Right lobe of liver (tissue), 6 donors: ENCODE measurements around the gene PGM5. TPM values are rescaled to one million over a fixed set of nuclear protein-coding genes. Genes with fewer than 3 reads are reported as not detected.

ENCODE experiments used
- ATAC-seq, 4 donors: fragments of 200-7000 bp; cut with Tn5 transposase; one replicate each; pipeline ENCODE4 v1.9.1; 2020; ENCODE audit warnings: mild to moderate bottlenecking in 4 of 4, moderate library complexity in 4 of 4
- DNase-seq, 3 donors: peaks; one replicate each; pipeline ENCODE4 v3.0.0-alpha.2; 2020
- H3K27ac ChIP-seq, 3 donors: fragments of 200-600 bp; one replicate each; pipeline ENCODE4 v1.8.0; 2022
- H3K27me3 ChIP-seq, 2 donors: fragments of 200-600 bp; one replicate each; pipeline ENCODE4 v1.8.0; 2022
- H3K36me3 ChIP-seq, 4 donors: fragments of 200-600 bp; sonication (generic) in 1 of 4; one replicate each; pipeline versions ENCODE4 v1.5.1 to v1.8.0; 2017 to 2022; ENCODE audit warnings: control low read depth in 1 of 4
- H3K4me1 ChIP-seq, 4 donors: fragments of 200-600 bp; sonication (generic) in 1 of 4; one replicate each; pipeline versions ENCODE4 v1.5.1 to v1.8.0; 2017 to 2022; ENCODE audit warnings: control low read depth in 1 of 4
- H3K4me3 ChIP-seq, 3 donors: fragments of 200-600 bp; one replicate each; pipeline ENCODE4 v1.8.0; 2022
- H3K9me3 ChIP-seq, 4 donors: fragments of 200-600 bp; sonication (generic) in 1 of 4; one replicate each; pipeline versions ENCODE4 v1.5.1 to v1.8.0; 2017 to 2022; ENCODE audit warnings: control low read depth in 1 of 4
- CTCF ChIP-seq, 4 donors: fragments of 200-600 bp in 3 of 4; fragments of 450-650 bp in 1 of 4; IDR thresholded peaks; one replicate each; pipeline versions ENCODE4 v1.5.1 to v1.8.0; 2016 to 2022; ENCODE audit warnings: antibody characterized with exemption in 4 of 4, mild to moderate bottlenecking in 2 of 4
- POLR2A ChIP-seq: fragments of 450-650 bp; IDR thresholded peaks from one replicate; pipeline ENCODE4 v1.6.1; 2017; ENCODE audit warnings: antibody characterized with exemption, mild to moderate bottlenecking
- WGBS: methylation state at CpG from one replicate; pipeline ENCODE4 v1.1.6; 2018; ENCODE audit warnings: low coverage, low lambda C conversion rate; ENCODE audit not compliant: insufficient coverage; ENCODE audit errors: missing lambda C conversion rate; 5-methylcytosine and 5-hydroxymethylcytosine counted together
- intact Hi-C, 2 donors: fragments of 100-400 bp; cut with DNase I; formaldehyde crosslinking; loops; one replicate each; pipeline versions ENCODE4 v1.11.2 to v1.14.1; 2022
- total RNA-seq, 6 experiments: library from RNA; depleted of rRNA in 2 of 6; stranded (reverse); fragments of >200 nt in 2 of 6; fragmentation: NEBNext Ultra II Directional in 3 of 6; extraction: Animal tissue kit (Norgen Biotek cat#: 25700) in 3 of 6; gene quantifications; one replicate each; pipeline versions ENCODE4 v1.1.0 to v1.2.4, GENCODE V29; 2016 to 2023
- donor health status: DM: no; HTN: yes; CAD: no.
- donor health status: DM: no; HTN: no; CAD: no.
- donor health status: DM: no; HTN: no; CAD: no.
- donor health status: DM: no; HTN: yes; CAD: no.
- donor health status: DM: no; HTN: yes; CAD: no.

The PGM5 gene
- total RNA-seq, 6 experiments from 2014 or later: 1.4 to 3.5 (median 2.9) TPM

GRCh38 chr9:68506551-68506950 is 150.1 kb downstream of the PGM5 start:
- intact Hi-C loops: no loop called here
- WGBS: 100% methylated on average over 1 of the region's 1 CpG
- H3K27ac ChIP-seq: peak overlapping the region in 2 of 3 donors; percentile 34 to 35

GRCh38 chr9:68507130-68507805 is 150.9 kb downstream of the PGM5 start:
- 59% methylated on average over 7 of the region's 7 CpGs for WGBS
- H3K4me3 ChIP-seq: no peak overlapping the region
- H3K9me3 ChIP-seq: no peaks in the 10 kb centered on the region
- no peaks in the 10 kb centered on the region for H3K36me3 ChIP-seq
- no peaks in the 10 kb centered on the region for H3K27me3 ChIP-seq
- no peak for DNase-seq
- H3K4me1 ChIP-seq: peaks cover 0 to 30% (median 12%) of the 10 kb centered on the region in 4 donors
- H3K27ac ChIP-seq: peak overlapping the region in 1 of 3 donors; percentile 51
- ATAC-seq: peak in 3 of 4 donors; percentile 25 to 48 (median 47)
- TF ChIP-seq POLR2A (no peak), CTCF (IDR thresholded peaks at IDR 0.05) (peak; percentile 53 to 68 (median 64))
- intact Hi-C loops: no loop called here

More at GRCh38 chr9:68506551-68506950, 150.1 kb downstream of the PGM5 start:
- Histone ChIP-seq H3K4me1 (peaks cover 0 to 30% (median 12%) of the 10 kb centered on the region in 4 donors), H3K36me3 (no peaks in the 10 kb centered on the region), H3K4me3 (no peak overlapping the region), H3K27me3 (no peaks in the 10 kb centered on the region), H3K9me3 (no peaks in the 10 kb centered on the region)
- DNase-seq (no peak), ATAC-seq (no peak)
- TF ChIP-seq POLR2A: no peak
- TF ChIP-seq CTCF (IDR thresholded peaks at IDR 0.05): no peak

GRCh38 chr9:68507806-68508145 is 151.4 kb downstream of the PGM5 start:
- no peak for DNase-seq
- no peak for TF ChIP-seq POLR2A
- Histone ChIP-seq H3K4me3 (no peak overlapping the region), H3K36me3 (no peaks in the 10 kb centered on the region), H3K9me3 (no peaks in the 10 kb centered on the region), H3K4me1 (peaks cover 0 to 30% (median 12%) of the 10 kb centered on the region in 4 donors), H3K27ac (peak overlapping the region in 2 of 3 donors; percentile 51), H3K27me3 (no peaks in the 10 kb centered on the region)
- WGBS: 56% methylated on average over 1 of the region's 2 CpGs
- intact Hi-C loops: no loop called here
- ATAC-seq: peak in 3 of 4 donors; percentile 7 to 16 (median 14)

- DNase-seq (peak; percentile 35 to 78 (median 72)), ATAC-seq (peak; percentile 90 to 95 (median 91))
- intact Hi-C loops: no loop called here
- peak overlapping the region in 2 of 3 donors; percentile 61 to 66 for H3K27ac ChIP-seq
- H3K4me3 ChIP-seq: no peak overlapping the region
- no peaks in the 10 kb centered on the region for H3K9me3 ChIP-seq
- H3K4me1 ChIP-seq: peaks cover 0 to 30% (median 12%) of the 10 kb centered on the region in 4 donors
- no peaks in the 10 kb centered on the region for H3K27me3 ChIP-seq
- WGBS: 26% methylated on average over 2 of the region's 2 CpGs
- H3K36me3 ChIP-seq: no peaks in the 10 kb centered on the region
- TF ChIP-seq POLR2A (no peak), CTCF (IDR thresholded peaks at IDR 0.05) (no peak)
Measured at GRCh38 chr9:68508547-68508946, 152.1 kb downstream of the PGM5 start.

- ATAC-seq (no peak), DNase-seq (no peak)
- TF ChIP-seq POLR2A (no peak), CTCF (IDR thresholded peaks at IDR 0.05) (no peak)
- H3K4me1 ChIP-seq: peaks cover 0 to 33% (median 12%) of the 10 kb centered on the region in 4 donors
- H3K9me3 ChIP-seq: no peaks in the 10 kb centered on the region
- H3K4me3 ChIP-seq: no peak overlapping the region
- H3K36me3 ChIP-seq: no peaks in the 10 kb centered on the region
- H3K27me3 ChIP-seq: no peaks in the 10 kb centered on the region
- intact Hi-C loops: no loop called here
- no peak overlapping the region for H3K27ac ChIP-seq
Measured at GRCh38 chr9:68509689-68510088, 153.3 kb downstream of the PGM5 start.
